Effector memory CD8-positive, alpha-beta T cell (primary cell): ENCODE data around the gene CDCA8.
"Not testable (repeated sequence)": the region's sequence is repeated elsewhere in the genome, so short reads cannot be mapped to it uniquely, and the experiment has no call there.

Experiments
- ATAC-seq: fragments of 150-1000 bp; cut with Tn5 transposase; replicated peaks from 2 replicates; pipeline ENCODE4 v1.10.0; 2021; ENCODE audit warnings: mild to moderate bottlenecking, moderate library complexity
- DNase-seq, 3 experiments: peaks; one replicate each; pipeline ENCODE4 v3.0.0; 2021
- H3K27ac Mint-ChIP-seq, 2 donors: one replicate each; pipeline ENCODE4 v1.8.0; 2022; ENCODE audit warnings: mild to moderate bottlenecking in 2 of 2, mixed read lengths in 2 of 2, moderate library complexity in 2 of 2
- H3K27me3 Mint-ChIP-seq, 2 donors: one replicate each; pipeline ENCODE4 v1.8.0; 2022; ENCODE audit warnings: mixed read lengths in 2 of 2
- H3K36me3 Mint-ChIP-seq: one replicate; pipeline ENCODE4 v1.8.0; 2022; ENCODE audit warnings: mild to moderate bottlenecking, moderate library complexity, mixed read lengths; ENCODE audit not compliant: insufficient read depth
- H3K4me1 Mint-ChIP-seq, 2 donors: one replicate each; pipeline ENCODE4 v1.8.0; 2022; ENCODE audit warnings: low read depth in 2 of 2, mixed read lengths in 2 of 2
- H3K4me3 Mint-ChIP-seq, 2 donors: one replicate each; pipeline ENCODE4 v1.8.0; 2022; ENCODE audit warnings: mild to moderate bottlenecking in 2 of 2, mixed read lengths in 2 of 2, moderate library complexity in 2 of 2
- H3K9me3 Mint-ChIP-seq, 2 donors: one replicate each; pipeline ENCODE4 v1.8.0; 2022; ENCODE audit warnings: mixed read lengths in 2 of 2

CDCA8 gene

DNA sequence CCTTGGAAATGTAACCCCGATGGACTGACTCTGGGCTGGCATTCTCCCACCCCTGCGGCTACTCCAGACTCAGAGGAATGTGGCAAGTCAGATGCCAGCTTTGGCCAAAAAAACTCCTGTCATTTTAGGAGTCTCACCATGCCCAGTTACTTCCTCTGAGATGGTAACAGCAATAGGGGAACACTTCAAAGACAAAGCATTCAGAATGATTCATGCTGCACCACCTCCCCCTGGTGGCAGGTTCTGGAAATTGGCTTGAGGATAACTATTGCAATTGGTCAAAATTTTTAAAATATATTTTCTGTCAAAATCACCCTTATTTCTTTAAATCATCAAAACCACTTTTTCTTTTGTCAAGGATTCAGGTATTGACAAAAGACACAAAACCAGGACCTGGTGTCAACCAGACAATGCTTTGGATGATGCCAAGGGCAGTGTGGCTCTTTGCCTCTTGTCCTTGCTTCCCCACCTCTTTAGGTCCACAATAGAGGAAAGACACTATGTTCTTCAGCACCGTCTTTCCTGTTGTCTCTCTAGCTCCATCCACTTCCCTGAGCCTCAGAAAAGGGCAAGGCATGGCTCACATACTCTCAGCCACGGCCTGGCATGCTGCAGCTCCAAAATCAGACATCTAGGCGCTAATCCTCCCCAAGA lies 9.9 kb upstream of the CDCA8 start:
- ATAC-seq (peak; percentile 85), DNase-seq (peak; percentile 71 to 79 (median 77))
- no peak overlapping the region for H3K27ac Mint-ChIP-seq
- peaks cover 38% of the 10 kb centered on the region for H3K36me3 Mint-ChIP-seq
- H3K4me3 Mint-ChIP-seq, result no peak overlapping the region
- H3K9me3 Mint-ChIP-seq, result no peaks in the 10 kb centered on the region
- H3K27me3 Mint-ChIP-seq, result no peaks in the 10 kb centered on the region
- H3K4me1 Mint-ChIP-seq, result no peaks in the 10 kb centered on the region

DNA sequence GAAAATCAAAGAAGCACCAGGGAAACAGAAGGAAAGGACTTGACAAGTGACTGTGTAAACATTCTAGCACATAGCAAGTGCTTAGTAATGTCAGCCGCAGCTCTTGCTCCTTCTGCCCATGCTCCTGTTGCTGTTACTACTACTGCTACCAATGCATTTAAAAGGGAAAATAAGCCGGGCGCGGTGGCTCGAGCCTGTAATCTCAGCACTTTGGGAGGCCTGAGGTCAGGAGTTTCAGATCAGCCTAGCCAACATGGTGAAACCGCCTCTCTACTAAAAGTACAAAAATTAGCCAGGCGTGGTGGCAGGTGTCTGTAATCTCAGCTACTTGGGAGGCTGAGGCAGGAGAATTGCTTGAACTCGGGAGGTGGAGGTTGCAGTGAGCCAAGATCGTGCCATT lies 8.1 kb upstream of the CDCA8 start:
- not testable (repeated sequence) for H3K4me3 Mint-ChIP-seq
- H3K36me3 Mint-ChIP-seq, result peaks cover 45% of the 10 kb centered on the region
- H3K27ac Mint-ChIP-seq, result peak overlapping the region; percentile 24 to 81

DNA sequence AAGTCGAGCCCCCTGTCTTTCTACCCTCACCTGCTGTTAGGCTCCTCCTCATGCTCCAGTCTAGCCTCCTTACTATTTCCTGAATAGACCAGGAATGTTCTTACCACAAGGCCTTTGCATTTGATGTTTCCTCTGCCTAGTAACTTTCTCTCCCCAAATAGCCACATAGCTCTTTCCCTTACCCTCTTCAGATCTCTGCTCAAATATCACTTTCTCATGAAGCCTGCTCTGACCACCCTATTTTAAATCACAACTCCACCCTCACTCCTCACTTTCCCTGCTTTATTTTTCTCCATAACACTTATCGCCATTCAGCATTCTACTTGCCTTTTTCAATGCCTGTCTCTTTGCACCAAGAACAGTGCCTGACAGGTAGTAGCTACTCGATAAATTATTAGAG lies 6.6 kb upstream of the CDCA8 start:
- no peak overlapping the region for H3K27ac Mint-ChIP-seq
- H3K4me1 Mint-ChIP-seq, result peaks cover 23 to 24% of the 10 kb centered on the region in 2 donors
- DNase-seq (no peak), ATAC-seq (no peak)
- peaks cover 56% of the 10 kb centered on the region for H3K36me3 Mint-ChIP-seq
- H3K27me3 Mint-ChIP-seq, result no peaks in the 10 kb centered on the region
- H3K9me3 Mint-ChIP-seq, result no peaks in the 10 kb centered on the region
- H3K4me3 Mint-ChIP-seq, result no peak overlapping the region

More for the DNA sequence above, 8.1 kb upstream of the CDCA8 start:
- H3K4me1 Mint-ChIP-seq, result peaks cover 7 to 11% of the 10 kb centered on the region in 2 donors
- DNase-seq, H3K27me3 Mint-ChIP-seq, H3K9me3 Mint-ChIP-seq, ATAC-seq: not testable (repeated sequence)

DNA sequence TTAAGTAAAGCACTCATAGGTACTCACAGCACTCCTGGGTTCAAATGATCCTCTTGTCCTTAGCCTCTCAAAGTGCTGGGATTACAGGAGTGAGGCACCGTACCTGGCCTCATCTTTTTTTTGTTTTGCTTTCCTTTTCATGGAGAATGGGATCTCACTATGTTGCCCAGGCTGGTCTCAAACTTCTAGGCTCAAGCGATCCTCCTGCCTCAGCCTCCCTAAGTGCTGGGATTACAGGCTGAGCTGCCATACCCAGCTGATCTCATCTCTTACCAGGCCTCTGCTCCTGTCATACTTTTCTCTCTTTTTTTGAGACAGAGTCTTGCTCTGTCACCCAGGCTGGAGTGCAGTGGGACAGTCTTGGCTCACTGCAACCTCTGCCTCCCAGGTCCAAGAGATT lies 4.6 kb upstream of the CDCA8 start:
- not testable (repeated sequence) for H3K9me3 Mint-ChIP-seq, H3K4me3 Mint-ChIP-seq, DNase-seq, H3K27ac Mint-ChIP-seq, ATAC-seq, H3K27me3 Mint-ChIP-seq
- Mint-ChIP-seq H3K36me3 (peaks cover 48% of the 10 kb centered on the region), H3K4me1 (peaks cover 33 to 34% of the 10 kb centered on the region in 2 donors)

DNA sequence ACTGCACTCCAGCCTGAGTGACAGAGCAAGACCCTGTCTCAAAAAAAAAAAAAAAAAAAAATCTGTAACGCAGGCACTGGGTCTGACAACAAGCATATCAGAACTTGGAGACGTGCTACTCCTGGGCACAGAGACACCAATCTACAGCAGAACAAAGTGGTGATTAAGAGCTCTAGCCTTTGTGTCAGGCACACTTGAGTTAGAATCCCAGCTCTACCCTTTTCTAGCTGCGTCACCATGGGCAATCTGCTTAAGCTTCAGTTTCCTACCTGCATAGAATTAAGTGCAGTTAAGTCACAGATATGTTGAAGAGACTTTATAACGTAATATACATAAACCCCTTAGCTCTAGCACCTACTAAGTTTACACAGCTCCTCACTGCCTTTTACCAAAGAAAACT lies 3.4 kb upstream of the CDCA8 start:
- ATAC-seq (no peak), DNase-seq (no peak)
- H3K9me3 Mint-ChIP-seq, result no peaks in the 10 kb centered on the region
- H3K27ac Mint-ChIP-seq, result peak overlapping the region in 1 of 2 donors; percentile 93
- H3K4me3 Mint-ChIP-seq, result peak overlapping the region; percentile 97
- peaks cover 40% of the 10 kb centered on the region for H3K36me3 Mint-ChIP-seq
- H3K27me3 Mint-ChIP-seq, result no peaks in the 10 kb centered on the region
- H3K4me1 Mint-ChIP-seq, result peaks cover 33 to 34% of the 10 kb centered on the region in 2 donors

DNA sequence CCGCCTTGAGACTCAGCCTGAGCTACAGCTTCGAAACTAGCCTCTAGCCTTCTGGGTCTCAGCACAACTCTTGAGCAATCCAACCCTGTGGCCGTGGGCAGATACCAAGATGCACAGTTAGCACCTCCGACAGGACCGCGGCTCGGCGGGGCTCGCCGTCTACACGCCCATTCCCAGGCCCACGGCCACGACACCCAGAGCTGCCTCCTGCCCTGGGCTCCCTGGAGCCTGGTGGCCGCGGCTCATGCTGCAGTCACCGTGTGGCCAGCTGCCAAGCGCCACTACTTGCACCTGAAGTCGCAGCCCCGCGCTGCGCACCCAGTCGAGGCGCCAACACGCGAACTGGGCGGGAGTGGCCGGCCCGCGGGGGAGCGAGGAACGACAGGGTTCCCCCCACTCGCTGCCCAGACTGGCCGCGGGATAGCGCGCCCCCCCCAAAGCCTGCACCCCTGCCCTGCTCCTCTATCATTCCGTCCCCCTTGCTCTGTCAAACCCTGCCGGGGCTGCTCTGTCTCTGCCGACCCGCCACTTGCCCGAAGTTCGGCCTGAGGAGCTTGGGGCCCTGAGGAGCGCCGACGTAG lies 729 bp upstream of the CDCA8 start:
- no peak for ATAC-seq
- H3K4me3 Mint-ChIP-seq, result peak overlapping the region; percentile 97

DNA sequence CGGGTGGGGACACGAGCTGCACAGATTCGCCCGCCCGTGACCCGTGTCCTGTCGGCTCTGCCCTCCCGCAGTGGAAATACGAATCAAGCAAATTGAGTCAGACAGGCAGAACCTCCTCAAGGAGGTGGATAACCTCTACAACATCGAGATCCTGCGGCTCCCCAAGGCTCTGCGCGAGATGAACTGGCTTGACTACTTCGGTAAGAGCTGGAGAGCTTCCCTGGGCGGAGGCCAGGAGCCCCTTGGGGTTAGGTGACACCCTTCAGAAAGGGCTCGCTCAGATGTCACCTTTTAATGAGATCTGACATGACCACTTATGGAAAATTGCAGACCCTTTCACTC lies 489 bp downstream of the CDCA8 start:
- no peaks in the 10 kb centered on the region for H3K9me3 Mint-ChIP-seq

More for the DNA sequence above, 729 bp upstream of the CDCA8 start:
- peaks cover 33 to 34% of the 10 kb centered on the region in 2 donors for H3K4me1 Mint-ChIP-seq
- no peaks in the 10 kb centered on the region for H3K9me3 Mint-ChIP-seq
- H3K27ac Mint-ChIP-seq, result peak overlapping the region; percentile 79 to 89
- H3K36me3 Mint-ChIP-seq, result peaks cover 29% of the 10 kb centered on the region
- no peaks in the 10 kb centered on the region for H3K27me3 Mint-ChIP-seq
- DNase-seq, result peak in 2 of 3 experiments; percentile 8 to 14

DNA sequence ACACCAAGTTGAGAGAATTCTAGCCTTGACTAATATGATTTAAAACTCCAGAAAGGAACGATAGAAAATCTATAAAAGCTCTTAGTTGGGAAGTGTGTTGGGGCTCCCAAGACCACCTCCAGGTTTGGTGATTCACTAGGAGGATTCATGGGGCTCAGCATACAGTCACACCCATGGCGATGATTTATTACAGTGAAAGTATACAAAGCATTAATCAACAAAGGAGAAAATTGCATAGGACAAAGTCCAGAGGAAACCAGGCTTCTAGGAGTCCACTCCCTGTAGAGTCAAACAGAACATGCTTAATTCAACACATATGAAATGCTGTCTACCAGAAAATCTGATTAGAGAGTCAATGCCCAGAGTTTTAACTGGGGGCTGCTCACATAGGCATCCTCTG lies 4.8 kb downstream of the CDCA8 start:
- Mint-ChIP-seq H3K27ac (no peak overlapping the region), H3K4me1 (peaks cover 6 to 12% of the 10 kb centered on the region in 2 donors), H3K9me3 (no peaks in the 10 kb centered on the region), H3K27me3 (no peaks in the 10 kb centered on the region), H3K4me3 (no peak overlapping the region), H3K36me3 (peaks cover 3% of the 10 kb centered on the region)
- DNase-seq, result no peak
- ATAC-seq, result no peak

More for the DNA sequence above, 489 bp downstream of the CDCA8 start:
- ATAC-seq (no peak), DNase-seq (no peak)
- Mint-ChIP-seq H3K27me3 (no peaks in the 10 kb centered on the region), H3K4me1 (peaks cover 33 to 34% of the 10 kb centered on the region in 2 donors), H3K36me3 (peaks cover 22% of the 10 kb centered on the region), H3K4me3 (peak overlapping the region; percentile 97), H3K27ac (peak overlapping the region in 1 of 2 donors; percentile 79)

DNA sequence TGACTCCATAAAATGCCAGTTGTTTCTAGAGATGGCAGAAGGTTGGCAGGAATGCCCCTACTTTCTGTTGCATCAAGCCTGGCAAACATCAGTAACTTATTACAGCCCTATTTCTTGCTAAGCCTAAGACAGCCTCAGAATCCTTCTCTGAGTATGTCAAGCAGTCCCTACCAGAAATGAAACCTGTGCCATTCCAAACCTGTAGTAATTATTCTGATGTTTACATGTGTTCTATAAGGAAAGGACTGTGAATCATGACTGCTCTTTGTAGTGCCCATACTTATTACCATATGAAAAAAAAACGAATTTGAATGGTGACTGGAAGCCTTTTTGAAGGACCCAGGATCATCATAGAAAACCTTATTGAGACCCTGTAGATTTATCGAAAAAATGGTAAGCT lies 5.4 kb downstream of the CDCA8 start:
- ATAC-seq (no peak), DNase-seq (no peak)
- Mint-ChIP-seq H3K27me3 (no peaks in the 10 kb centered on the region), H3K27ac (peak overlapping the region in 1 of 2 donors; percentile 96), H3K36me3 (no peaks in the 10 kb centered on the region), H3K9me3 (no peaks in the 10 kb centered on the region), H3K4me3 (no peak overlapping the region), H3K4me1 (peaks cover 6 to 12% of the 10 kb centered on the region in 2 donors)

DNA sequence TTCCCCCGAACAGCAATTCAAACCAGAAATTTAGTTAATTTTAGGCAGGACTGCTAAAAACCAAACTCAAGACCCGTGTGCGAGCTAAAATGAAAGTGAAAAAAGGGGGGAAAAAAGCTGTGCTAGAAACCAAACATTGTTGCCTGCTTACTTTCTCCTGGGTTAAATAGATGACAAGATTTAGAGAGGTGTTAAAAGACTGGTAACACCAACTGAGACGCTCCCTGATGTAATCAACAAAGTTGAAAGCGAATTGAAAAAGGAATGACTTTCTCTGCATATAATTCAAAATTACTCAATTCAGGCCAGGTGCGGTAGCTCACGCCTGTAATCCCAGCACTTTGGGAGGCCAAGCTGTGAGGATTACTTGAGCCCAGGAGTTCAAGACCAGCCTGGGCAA lies 6.8 kb downstream of the CDCA8 start:
- Mint-ChIP-seq H3K27me3 (no peaks in the 10 kb centered on the region), H3K4me1 (peaks cover 6 to 12% of the 10 kb centered on the region in 2 donors), H3K9me3 (no peaks in the 10 kb centered on the region), H3K27ac (peak overlapping the region; percentile 79 to 96), H3K4me3 (peak overlapping the region; percentile 75 to 77), H3K36me3 (no peaks in the 10 kb centered on the region)
- peak; percentile 57 for ATAC-seq
- no peak for DNase-seq

DNA sequence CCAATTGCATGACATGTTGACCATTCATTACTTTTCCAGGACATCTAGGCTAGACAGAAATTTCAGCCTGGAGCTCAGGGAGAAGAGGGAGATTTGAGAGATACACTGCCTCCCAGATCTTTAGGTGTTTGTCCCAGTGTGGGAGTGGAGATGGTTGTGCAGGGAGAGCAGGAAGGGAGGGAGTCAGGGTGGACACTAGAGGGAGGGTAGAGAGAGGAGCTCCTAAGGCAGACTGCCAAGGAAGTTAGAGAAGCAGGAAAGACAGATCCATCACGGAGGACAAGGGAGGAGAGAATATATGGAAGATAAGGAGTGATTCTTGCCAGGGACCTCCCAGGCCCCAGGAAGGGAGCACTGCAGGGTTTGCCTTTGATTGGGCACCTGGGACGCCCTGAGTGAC lies 8.7 kb downstream of the CDCA8 start:
- H3K27ac Mint-ChIP-seq, result no peak overlapping the region
- H3K4me1 Mint-ChIP-seq, result peaks cover 6 to 12% of the 10 kb centered on the region in 2 donors
- no peaks in the 10 kb centered on the region for H3K27me3 Mint-ChIP-seq
- DNase-seq, result no peak
- no peaks in the 10 kb centered on the region for H3K9me3 Mint-ChIP-seq
- H3K4me3 Mint-ChIP-seq, result no peak overlapping the region
- H3K36me3 Mint-ChIP-seq, result no peaks in the 10 kb centered on the region
- ATAC-seq, result no peak

DNA sequence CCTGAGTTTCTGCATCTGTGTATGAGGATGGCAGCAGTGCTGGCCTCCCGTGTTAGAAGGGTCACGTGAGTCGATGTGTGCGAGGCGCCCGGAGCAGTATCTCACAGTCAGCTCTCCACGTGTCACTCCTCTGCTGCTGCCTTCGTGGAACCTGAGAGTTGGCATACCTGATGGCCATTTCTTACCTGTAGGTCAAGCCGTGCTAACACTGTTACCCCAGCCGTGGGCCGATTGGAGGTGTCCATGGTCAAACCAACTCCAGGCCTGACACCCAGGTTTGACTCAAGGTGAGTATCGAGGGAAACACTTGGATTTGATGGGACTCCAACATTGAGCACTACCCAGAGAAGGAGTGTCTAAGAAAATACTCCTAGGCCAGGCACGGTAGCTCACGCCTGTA lies 10.7 kb downstream of the CDCA8 start:
- H3K36me3 Mint-ChIP-seq, result peaks cover 3% of the 10 kb centered on the region
- no peak overlapping the region for H3K4me3 Mint-ChIP-seq
- no peak for ATAC-seq
- H3K4me1 Mint-ChIP-seq, result peaks cover 6 to 9% of the 10 kb centered on the region in 2 donors
- no peak for DNase-seq
- no peaks in the 10 kb centered on the region for H3K27me3 Mint-ChIP-seq
- no peak overlapping the region for H3K27ac Mint-ChIP-seq
- no peaks in the 10 kb centered on the region for H3K9me3 Mint-ChIP-seq

DNA sequence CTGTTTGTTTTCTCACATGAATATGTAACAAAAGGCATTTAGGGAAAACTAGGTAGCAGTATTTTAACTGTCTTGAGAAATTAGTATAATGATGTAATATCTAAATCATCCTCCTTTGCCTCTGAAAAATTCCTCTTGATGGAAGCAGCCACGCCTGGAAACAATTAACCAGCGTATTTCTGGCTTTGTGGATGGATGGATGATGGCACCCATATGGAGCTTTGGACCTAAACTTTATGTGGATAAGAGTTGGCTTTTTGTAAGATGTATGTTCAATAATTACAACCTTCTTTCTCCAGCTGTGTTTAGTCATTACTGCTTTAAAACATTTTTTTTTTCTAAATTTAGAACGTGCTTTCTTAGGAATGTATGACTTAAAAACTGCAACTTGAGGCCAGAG lies 12.7 kb downstream of the CDCA8 start:
- H3K4me1 Mint-ChIP-seq, result no peaks in the 10 kb centered on the region
- ATAC-seq (no peak), DNase-seq (no peak)
- H3K9me3 Mint-ChIP-seq, result no peaks in the 10 kb centered on the region
- no peaks in the 10 kb centered on the region for H3K27me3 Mint-ChIP-seq
- H3K4me3 Mint-ChIP-seq, result no peak overlapping the region
- no peak overlapping the region for H3K27ac Mint-ChIP-seq
- H3K36me3 Mint-ChIP-seq, result peaks cover 3% of the 10 kb centered on the region

DNA sequence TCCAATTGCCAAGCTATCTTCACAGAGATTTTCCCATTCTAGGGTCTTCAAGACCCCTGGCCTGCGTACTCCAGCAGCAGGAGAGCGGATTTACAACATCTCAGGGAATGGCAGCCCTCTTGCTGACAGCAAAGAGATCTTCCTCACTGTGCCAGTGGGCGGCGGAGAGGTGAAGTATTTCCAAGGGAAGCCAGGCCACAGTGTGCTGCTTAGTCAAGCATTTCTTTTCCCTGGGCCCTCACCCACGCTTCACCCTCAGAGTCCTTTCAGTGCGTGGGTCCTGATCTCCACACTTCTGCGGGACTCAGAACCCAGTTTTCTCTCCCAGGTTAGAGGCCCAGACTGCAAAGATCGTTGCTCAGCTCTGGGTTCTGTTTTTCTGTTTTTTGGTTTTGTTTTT lies 13.1 kb downstream of the CDCA8 start:
- no peak for ATAC-seq
- H3K4me1 Mint-ChIP-seq, result no peaks in the 10 kb centered on the region
- no peak overlapping the region for H3K27ac Mint-ChIP-seq
- peaks cover 3% of the 10 kb centered on the region for H3K36me3 Mint-ChIP-seq
- H3K27me3 Mint-ChIP-seq, result no peaks in the 10 kb centered on the region
- no peak for DNase-seq
- H3K4me3 Mint-ChIP-seq, result no peak overlapping the region
- no peaks in the 10 kb centered on the region for H3K9me3 Mint-ChIP-seq
